ENCODE results near the gene ABCA7.

DNA sequence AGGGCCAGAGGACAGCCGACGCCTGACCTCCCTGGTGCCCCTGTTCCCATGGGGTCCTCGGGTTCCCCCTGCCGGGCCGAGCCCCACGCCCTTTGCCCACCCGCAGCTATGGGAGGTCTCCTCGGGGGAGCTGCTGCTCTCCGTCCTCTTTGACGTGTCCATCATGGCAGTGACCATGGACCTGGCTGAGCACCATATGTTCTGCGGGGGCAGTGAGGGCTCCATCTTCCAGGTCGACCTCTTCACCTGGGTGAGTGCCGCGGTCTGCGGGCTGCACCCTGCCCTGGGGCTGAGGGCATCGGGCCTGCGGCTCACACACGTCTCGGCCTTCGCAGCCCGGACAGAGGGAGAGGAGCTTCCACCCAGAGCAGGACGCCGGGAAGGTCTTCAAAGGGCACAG, 49.2 kb upstream of the ABCA7 start:
- TF ChIP-seq EZH2 (IDR thresholded peaks at IDR 0.05; ENCODE audit: insufficient read depth, poor library complexity, severe bottlenecking) (no peak), EZH2phosphoT487 (IDR thresholded peaks at IDR 0.05; ENCODE audit: insufficient read depth, low read depth) (no peak)
